ENCODE data around the gene PDE4D. TPM values are rescaled to one million over a fixed set of nuclear protein-coding genes. Genes with fewer than 3 reads are reported as not detected.

The PDE4D gene
- polyA plus RNA-seq, 1 donor (not counting 4 experiments of a cell fraction or from before 2014, with no cell fraction given), result 3.6 TPM

GRCh38 chr5:59093329-59093728 lies 800.2 kb downstream of the PDE4D start:
- no peaks in the 10 kb centered on the region for H3K9me1 ChIP-seq (ENCODE audit: control insufficient read depth, extremely low read depth, insufficient read depth, low read length)
- no peak for DNase-seq (ENCODE audit: low read depth, low spot score)
- FAIRE-seq, result no peak
- no peaks in the 10 kb centered on the region for H3K79me2 ChIP-seq (ENCODE audit: control insufficient read depth, insufficient read depth, low read length)
- H4K20me1 ChIP-seq (ENCODE audit: control insufficient read depth, extremely low read depth, insufficient read depth, low read length), result no peaks in the 10 kb centered on the region
- H2AFZ ChIP-seq (ENCODE audit: control insufficient read depth, low read length), result no peak overlapping the region
- H3K4me3 ChIP-seq (ENCODE audit: control insufficient read depth in 2 of 3, extremely low read depth in 1 of 3, insufficient read depth in 2 of 3, low read depth in 1 of 3, low read length in 3 of 3), result peak overlapping the region in 1 of 3 experiments; percentile 58
- no peaks in the 10 kb centered on the region for H3K27me3 ChIP-seq (ENCODE audit: control insufficient read depth, extremely low read depth, insufficient read depth, low read length)
- dilution Hi-C loops (cut with MboI; ENCODE audit: extremely low pct_ligation_motif_present, low sequenced_read_pairs), result no loop called here
- H3K4me1 ChIP-seq (ENCODE audit: control insufficient read depth, extremely low read depth, insufficient read depth, low read length), result peaks cover 5% of the 10 kb centered on the region
- no peaks in the 10 kb centered on the region for H3K36me3 ChIP-seq (ENCODE audit: control insufficient read depth in 2 of 2, extremely low read depth in 1 of 2, insufficient read depth in 2 of 2, low read length in 2 of 2)
- peak overlapping the region; percentile 54 for H3K4me2 ChIP-seq (ENCODE audit: control insufficient read depth, extremely low read depth, insufficient read depth, low read depth, low read length)
- H3K9me3 ChIP-seq (ENCODE audit: control insufficient read depth, low read depth, low read length), result no peaks in the 10 kb centered on the region
- H3K9ac ChIP-seq (ENCODE audit: control insufficient read depth, extremely low read depth, insufficient read depth, low read length), result no peak overlapping the region
- TF ChIP-seq EZH2 (IDR thresholded peaks at IDR 0.05; ENCODE audit: low read length) (no peak), CTCF (optimal IDR thresholded peaks at IDR 0.05 in 1 of 3, IDR thresholded peaks at IDR 0.05 in 1 of 3, conservative IDR thresholded peaks at IDR 0.05 in 1 of 3; ENCODE audit: extremely low read depth in 1 of 3, insufficient read depth in 2 of 3, low read length in 3 of 3) (no peak)
- H3K27ac ChIP-seq (ENCODE audit: control insufficient read depth, insufficient read depth, low read length), result no peak overlapping the region

DNA sequence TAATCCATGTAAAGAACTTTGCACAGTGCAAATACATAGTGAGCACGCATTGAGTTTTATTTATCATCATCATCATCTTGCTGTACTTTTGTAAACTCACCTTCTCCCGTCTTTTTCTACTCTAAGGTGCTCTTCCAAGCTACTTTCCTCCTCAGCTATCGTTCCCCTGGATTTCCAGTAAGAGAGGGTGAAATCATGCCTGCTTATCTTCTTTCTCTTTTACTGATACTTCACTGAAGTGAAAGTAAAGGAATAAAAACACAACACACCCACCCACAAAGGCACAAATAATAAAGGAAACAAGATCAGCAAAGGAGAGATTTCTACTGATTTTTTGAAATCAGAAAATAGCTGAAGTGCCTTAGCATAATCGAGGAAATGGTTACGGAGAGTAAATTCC lies 800.8 kb downstream of the PDE4D start:
- FAIRE-seq (no peak), DNase-seq (ENCODE audit: low read depth, low spot score) (no peak)
- dilution Hi-C loops (cut with MboI; ENCODE audit: extremely low pct_ligation_motif_present, low sequenced_read_pairs), result no loop called here
- H3K36me3 ChIP-seq (ENCODE audit: control insufficient read depth in 2 of 2, extremely low read depth in 1 of 2, insufficient read depth in 2 of 2, low read length in 2 of 2), result no peaks in the 10 kb centered on the region
- peak overlapping the region; percentile 5 for H3K9ac ChIP-seq (ENCODE audit: control insufficient read depth, extremely low read depth, insufficient read depth, low read length)
- peak overlapping the region; percentile 54 for H3K4me2 ChIP-seq (ENCODE audit: control insufficient read depth, extremely low read depth, insufficient read depth, low read depth, low read length)
- H3K27ac ChIP-seq (ENCODE audit: control insufficient read depth, insufficient read depth, low read length), result no peak overlapping the region
- peak overlapping the region in 1 of 3 experiments; percentile 58 for H3K4me3 ChIP-seq (ENCODE audit: control insufficient read depth in 2 of 3, extremely low read depth in 1 of 3, insufficient read depth in 2 of 3, low read depth in 1 of 3, low read length in 3 of 3)
- H2AFZ ChIP-seq (ENCODE audit: control insufficient read depth, low read length), result no peak overlapping the region
- H3K9me1 ChIP-seq (ENCODE audit: control insufficient read depth, extremely low read depth, insufficient read depth, low read length), result no peaks in the 10 kb centered on the region
- no peaks in the 10 kb centered on the region for H3K9me3 ChIP-seq (ENCODE audit: control insufficient read depth, low read depth, low read length)
- H4K20me1 ChIP-seq (ENCODE audit: control insufficient read depth, extremely low read depth, insufficient read depth, low read length), result no peaks in the 10 kb centered on the region
- H3K27me3 ChIP-seq (ENCODE audit: control insufficient read depth, extremely low read depth, insufficient read depth, low read length), result no peaks in the 10 kb centered on the region
- TF ChIP-seq CTCF (optimal IDR thresholded peaks at IDR 0.05 in 1 of 3, IDR thresholded peaks at IDR 0.05 in 1 of 3, conservative IDR thresholded peaks at IDR 0.05 in 1 of 3; ENCODE audit: extremely low read depth in 1 of 3, insufficient read depth in 2 of 3, low read length in 3 of 3) (no peak), EZH2 (IDR thresholded peaks at IDR 0.05; ENCODE audit: low read length) (no peak)
- no peaks in the 10 kb centered on the region for H3K79me2 ChIP-seq (ENCODE audit: control insufficient read depth, insufficient read depth, low read length)
- H3K4me1 ChIP-seq (ENCODE audit: control insufficient read depth, extremely low read depth, insufficient read depth, low read length), result peaks cover 5% of the 10 kb centered on the region
